RWPE1 (cell line): Measurements from ENCODE around the gene RASAL2.
A peak's percentile ranks its signal among the peaks of the same experiment; 100 is the strongest.
"Not testable (repeated sequence)": the region's sequence is repeated elsewhere in the genome, so short reads cannot be mapped to it uniquely, and the experiment has no call there.

Source experiments
- CTCF ChIA-PET: fragments of 350-600 bp; sonication (Branson Sonifier 250); formaldehyde crosslinking; extraction: SDS; loops from one replicate; lab custom pipeline; 2021; lab: Yijun Ruan, JAX
- POLR2A ChIA-PET: fragments of 400-600 bp; formaldehyde crosslinking; extraction: SDS; loops from one replicate; lab custom pipeline; 2020; ENCODE audit warnings: antibody characterized with exemption; ENCODE audit not compliant: low non-redundant PET; lab: Yijun Ruan, JAX
- DNase-seq: peaks from one replicate; pipeline ENCODE4 v3.0.0; 2012; ENCODE audit warnings: low spot score
- H3K27ac ChIP-seq: fragments of 450-650 bp; 2 replicates; pipeline ENCODE4 v1.5.1; 2017
- TF ChIP-seq, protein P1 (sequence below): fragments of 450-650 bp; conservative IDR thresholded peaks from 2 replicates; pipeline ENCODE4 v1.5.1; 2017; ENCODE audit warnings: low read depth, mild to moderate bottlenecking

The RASAL2 gene

DNA sequence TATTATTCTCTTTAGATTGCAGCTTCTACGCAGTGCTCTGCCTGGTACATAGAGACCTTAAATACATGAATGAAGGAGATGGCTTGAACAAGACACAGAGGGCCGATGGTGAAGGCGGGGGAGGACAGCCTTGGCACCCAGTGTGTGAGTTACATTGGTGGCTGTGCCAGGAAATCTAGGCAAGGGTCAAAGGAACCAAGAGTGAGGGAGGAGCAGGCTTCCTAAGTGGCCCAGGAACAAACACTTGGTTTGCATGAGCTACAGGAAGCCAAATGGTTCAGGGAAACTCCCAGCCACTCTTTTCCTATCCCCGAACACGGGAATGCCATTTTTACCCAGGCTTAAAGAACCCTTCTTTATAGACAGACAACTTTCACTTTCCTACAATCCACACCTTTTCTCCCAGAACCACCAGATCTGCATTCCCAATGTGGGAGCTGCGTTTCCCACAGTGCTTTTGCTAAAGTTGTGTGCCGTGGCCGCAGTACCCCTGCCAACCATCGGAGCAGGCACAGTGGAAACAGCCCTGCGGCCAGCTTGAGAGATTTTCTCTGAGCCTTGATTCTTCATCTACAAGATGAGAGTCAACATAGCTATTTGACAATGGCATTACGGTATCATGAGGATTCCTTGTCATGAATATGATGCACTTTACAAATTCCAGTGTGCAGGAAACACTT, 406.3 kb downstream of the RASAL2 start:
- DNase-seq, result no peak
- ChIA-PET POLR2A (no interaction called here), CTCF (interaction anchor here (0.9 to 1.5 kb wide), 6 partner anchors 17 to 196 kb away, joined by 3 to 9 read pairs (median 4); no protein-coding TSS in a partner anchor)
- TF ChIP-seq, protein P1, sequence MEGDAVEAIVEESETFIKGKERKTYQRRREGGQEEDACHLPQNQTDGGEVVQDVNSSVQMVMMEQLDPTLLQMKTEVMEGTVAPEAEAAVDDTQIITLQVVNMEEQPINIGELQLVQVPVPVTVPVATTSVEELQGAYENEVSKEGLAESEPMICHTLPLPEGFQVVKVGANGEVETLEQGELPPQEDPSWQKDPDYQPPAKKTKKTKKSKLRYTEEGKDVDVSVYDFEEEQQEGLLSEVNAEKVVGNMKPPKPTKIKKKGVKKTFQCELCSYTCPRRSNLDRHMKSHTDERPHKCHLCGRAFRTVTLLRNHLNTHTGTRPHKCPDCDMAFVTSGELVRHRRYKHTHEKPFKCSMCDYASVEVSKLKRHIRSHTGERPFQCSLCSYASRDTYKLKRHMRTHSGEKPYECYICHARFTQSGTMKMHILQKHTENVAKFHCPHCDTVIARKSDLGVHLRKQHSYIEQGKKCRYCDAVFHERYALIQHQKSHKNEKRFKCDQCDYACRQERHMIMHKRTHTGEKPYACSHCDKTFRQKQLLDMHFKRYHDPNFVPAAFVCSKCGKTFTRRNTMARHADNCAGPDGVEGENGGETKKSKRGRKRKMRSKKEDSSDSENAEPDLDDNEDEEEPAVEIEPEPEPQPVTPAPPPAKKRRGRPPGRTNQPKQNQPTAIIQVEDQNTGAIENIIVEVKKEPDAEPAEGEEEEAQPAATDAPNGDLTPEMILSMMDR, result no peak
- H3K27ac ChIP-seq, result no peak overlapping the region

DNA sequence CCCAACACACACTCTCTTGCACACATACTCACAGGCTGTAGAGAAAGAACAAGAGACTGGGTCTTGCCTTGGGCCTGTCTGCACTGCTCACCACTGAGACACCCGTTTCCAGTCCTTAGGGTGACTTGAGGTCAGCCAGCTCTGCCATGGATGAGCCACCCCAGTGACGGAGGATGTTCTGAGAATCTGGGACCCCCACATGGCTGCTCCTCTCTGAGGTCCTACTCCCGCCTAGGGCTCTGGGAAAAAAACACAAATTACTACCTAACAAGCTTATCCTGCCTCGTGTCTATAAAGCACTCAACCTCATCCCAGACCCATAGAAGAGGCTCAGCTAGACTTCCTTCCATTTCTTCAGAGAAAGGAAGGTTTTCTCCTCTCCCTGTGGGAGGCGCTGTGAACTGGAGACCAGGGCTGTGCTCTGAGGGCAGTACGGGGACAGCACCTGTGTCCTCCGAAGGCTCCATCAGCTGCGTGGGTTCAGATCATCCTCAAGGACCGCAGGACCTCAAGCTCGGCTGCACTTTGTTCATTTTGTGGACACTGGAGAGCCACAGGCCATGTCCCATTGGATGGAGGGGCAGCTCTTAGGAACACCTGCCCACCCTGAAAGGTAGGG, 407.1 kb downstream of the RASAL2 start:
- CTCF ChIA-PET, result interaction anchor here (0.6 to 1.5 kb wide), 14 partner anchors 14 to 514 kb away, joined by 3 to 9 read pairs (median 3); no protein-coding TSS in a partner anchor
- H3K27ac ChIP-seq, result no peak overlapping the region
- no peak for DNase-seq
- TF ChIP-seq, protein P1, result no peak
- POLR2A ChIA-PET, result no interaction called here

DNA sequence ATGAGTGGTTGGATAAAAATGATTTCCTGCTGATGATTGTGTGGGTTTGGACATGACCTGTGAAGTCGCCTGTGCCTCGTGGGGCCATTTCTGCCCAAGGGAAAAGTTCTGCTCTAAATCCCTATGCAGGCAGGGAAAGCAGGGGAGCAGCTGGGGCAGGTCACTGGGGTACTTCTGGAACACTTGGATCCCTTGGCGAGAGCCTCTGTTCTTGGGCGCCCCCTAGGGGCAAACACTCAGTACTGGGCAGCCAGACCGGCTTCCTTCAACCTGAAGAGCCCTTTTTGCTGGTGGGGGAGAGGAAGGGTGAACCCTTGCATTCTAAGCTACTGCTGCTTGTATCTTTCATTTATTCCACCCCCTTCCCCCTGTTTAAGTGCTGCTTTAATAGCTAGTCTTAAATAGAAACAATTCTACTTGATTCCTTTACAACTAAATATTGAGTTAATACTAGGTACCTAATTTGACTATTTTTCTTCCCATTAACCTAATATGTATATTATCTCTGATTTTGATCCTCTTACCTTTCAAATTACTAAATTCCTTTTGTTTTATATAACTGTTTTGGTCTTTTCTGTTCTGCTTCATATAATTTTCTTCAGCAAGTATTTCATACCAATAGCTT, 407.9 kb downstream of the RASAL2 start:
- TF ChIP-seq, protein P1, result peak; percentile 75
- H3K27ac ChIP-seq, result no peak overlapping the region
- CTCF ChIA-PET, result interaction anchor here (0.6 to 1.5 kb wide), 16 partner anchors 15 to 1577 kb away, joined by 3 to 10 read pairs (median 3); no protein-coding TSS in a partner anchor
- POLR2A ChIA-PET, result no interaction called here
- DNase-seq, result peak; percentile 65

DNA sequence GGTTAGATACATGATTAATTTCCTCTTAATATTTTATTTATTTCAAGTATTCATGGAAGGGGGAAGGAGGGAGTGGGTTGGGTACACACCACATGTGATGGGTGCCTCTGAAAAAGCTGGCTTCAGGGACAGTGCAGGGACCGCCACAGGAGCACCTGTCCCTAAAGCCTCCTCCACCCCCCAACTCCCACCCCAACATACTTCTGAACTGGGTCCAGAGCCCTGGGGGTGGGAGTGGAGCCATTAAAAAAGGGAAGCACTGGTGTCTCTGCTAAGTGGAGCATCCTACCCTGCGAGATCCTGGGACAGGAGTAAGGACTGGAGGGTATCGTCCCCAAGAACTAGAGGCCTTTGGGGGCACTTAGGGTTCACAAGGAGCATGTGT, 408.4 kb downstream of the RASAL2 start:
- TF ChIP-seq, protein P1, result no peak
- no peak for DNase-seq
- POLR2A ChIA-PET, result no interaction called here
- CTCF ChIA-PET, result interaction anchor here (0.6 to 1.5 kb wide), 10 partner anchors 15 to 1576 kb away, joined by 3 to 10 read pairs (median 4); no protein-coding TSS in a partner anchor
- no peak overlapping the region for H3K27ac ChIP-seq

DNA sequence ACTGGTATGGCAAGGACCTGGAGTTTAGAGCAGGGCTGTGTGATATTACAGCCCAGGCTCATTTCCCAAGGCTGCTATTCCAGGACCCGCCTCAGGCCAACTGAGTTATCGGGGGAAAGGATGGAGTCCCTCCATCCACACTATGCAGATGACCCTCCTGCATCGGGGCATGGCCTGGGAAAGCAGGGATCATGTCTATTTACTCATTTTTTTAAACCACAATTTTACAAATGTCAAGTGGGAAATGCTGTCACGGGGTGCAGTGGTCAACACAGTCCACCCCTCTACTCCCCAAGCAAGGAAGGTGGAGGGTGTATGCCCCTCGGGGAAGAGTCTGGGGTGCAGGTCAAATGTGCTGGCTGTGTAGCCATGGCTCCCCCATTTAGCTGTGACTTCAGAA, 409.0 kb downstream of the RASAL2 start:
- DNase-seq, result no peak
- CTCF ChIA-PET, result no interaction called here
- POLR2A ChIA-PET, result no interaction called here
- H3K27ac ChIP-seq, result no peak overlapping the region
- TF ChIP-seq, protein P1, result no peak

DNA sequence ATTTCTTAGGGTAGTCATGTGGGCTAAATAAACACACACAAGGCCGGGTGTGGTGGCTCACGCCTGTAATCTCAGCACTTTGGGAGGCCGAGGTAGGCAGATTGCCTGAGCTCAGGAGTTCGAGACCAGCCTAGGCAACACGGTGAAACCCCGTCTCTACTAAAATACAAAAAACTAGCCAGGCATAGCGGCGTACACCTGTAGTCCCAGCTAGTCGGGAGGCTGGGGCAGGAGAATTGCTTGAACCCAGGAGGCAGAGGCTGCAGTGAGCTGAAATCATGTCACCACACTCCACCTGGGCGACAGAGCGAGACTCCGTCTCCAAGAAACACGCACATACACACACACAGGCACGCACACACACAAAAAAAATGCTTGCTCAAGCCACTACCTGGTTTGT, 409.4 kb downstream of the RASAL2 start:
- H3K27ac ChIP-seq, DNase-seq, POLR2A ChIA-PET, CTCF ChIA-PET: not testable (repeated sequence)
